GM21723 (cell line): ENCODE data around the gene KRTAP10-4.

Source experiments
- ATAC-seq: cut with Tn5 transposase; IDR thresholded peaks from one replicate; pipeline ENCODE4 v1.9.1; 2021; ENCODE audit warnings: mild to moderate bottlenecking, moderate library complexity; ENCODE audit not compliant: unreplicated experiment

Gene KRTAP10-4

GRCh38 chr21:44612669-44613229, 39.2 kb downstream of the KRTAP10-4 start:
- no peak for ATAC-seq

DNA sequence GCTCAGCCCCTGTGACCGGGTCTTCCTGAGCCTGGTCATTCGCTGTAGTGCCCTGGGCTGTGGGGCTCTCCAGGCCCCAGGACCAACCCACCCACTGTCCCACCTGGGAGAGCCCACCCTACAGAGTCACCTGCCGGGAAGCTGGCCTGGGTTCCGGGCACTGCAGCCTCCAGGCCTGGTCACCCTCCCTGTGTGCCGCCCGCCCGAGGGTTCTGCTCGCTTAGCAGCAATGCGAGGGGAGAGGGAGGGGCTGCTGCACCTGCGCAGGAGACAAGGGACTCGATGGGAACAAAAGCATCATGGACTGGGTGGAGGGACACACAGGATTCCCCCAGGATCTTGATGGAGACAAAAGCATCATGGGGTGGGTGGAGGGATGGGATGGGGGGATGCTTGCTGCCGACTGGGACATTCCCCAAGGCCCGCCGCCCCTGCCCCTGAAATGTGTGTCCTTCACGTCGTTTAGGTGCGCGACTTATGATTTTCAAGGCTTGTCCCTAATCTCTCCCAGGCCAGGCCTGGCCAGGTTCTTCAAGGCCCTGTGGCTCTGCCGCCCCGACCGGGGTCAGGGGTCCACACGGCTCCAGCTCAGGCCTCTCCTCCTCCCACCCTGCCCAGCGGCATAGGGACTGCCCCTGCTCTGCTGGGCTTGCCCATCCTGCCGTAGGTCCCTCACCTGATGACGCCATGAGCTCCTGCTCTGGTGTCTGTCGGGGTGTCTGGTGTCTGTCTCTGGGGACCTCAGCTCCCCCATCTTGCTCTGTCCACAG, 40.0 kb downstream of the KRTAP10-4 start:
- ATAC-seq, result no peak

DNA sequence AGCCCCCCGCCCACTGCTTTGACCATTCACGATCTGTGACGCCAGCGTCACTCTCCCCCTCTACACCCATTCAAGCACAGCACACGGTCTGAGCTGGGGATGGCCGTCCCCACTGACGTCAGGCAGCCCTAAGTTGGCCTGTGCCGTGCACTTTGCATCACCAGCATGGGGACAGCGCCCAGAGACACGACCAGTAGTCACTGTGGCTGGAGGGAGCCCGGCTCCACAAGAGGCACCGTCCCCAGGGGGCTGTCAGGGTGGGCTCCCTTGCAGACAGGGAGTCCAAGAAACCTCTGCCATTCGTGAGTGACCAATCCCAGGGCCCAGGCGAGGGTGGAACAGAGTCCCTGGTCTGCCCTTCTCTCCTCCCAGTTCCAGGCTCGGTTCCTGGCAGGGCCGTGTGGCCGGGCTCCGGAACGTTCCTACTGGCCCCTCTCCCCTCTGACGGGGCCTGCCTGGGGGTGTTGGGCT, 40.7 kb downstream of the KRTAP10-4 start:
- no peak for ATAC-seq

DNA sequence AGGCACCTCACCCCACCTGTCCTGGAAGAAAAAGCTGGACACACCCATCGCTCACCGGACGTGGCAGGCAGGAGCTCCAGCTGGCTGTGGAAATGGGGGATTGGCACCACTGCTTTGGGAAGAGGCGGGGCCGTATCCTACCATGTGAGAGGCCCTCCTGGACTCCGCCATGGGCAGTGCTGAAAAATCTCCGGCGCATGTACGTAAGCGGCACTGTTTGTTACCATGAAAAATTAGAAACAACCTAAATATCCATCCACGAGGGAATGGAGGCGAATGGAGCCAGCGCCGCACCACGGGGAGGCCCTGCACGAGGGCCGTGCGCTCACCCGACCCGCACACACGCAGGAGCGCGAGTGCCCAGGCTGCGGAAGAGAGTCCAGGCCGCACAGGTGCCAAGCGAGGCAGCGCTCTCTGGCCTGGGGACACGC, 41.4 kb downstream of the KRTAP10-4 start:
- ATAC-seq, result no peak

DNA sequence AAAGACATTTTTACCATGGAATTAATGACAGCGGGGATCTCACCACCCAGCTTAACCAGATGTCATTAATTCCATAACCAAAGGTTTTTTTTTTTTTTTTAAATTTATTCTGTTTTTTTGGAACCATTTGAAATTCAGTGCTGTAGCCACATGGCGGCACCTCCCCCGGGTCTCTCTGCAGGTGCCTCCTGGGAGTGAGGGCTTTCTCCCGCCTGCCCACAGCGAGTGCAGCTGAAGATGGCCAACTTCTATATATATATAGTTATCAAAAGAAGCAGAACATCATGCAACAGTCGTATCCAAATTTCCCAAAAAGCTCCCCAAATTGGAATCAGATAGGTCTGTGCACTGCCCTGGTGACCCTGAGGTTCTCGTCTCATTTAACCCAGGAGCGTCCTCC, 41.9 kb downstream of the KRTAP10-4 start:
- ATAC-seq, result no peak

GRCh38 chr21:44615911-44616590, 42.5 kb downstream of the KRTAP10-4 start:
- ATAC-seq, result no peak

DNA sequence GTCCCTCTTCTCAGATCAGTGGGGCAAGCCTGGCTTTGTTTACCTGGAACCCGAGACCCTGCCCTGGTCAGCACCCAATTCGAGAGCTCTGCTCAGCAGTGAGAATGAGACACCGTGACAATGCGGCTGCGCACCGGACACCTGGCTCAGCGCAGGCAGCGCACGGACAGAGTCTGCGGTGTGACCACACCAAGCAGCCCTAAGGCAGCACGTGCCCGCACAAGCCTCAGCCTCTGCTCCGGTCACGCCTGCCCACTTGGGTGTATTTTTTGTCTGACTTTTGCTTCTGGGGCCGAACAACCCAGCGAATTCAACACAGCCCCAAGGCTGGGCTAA, 43.0 kb downstream of the KRTAP10-4 start:
- ATAC-seq, result no peak

GRCh38 chr21:44617071-44617501, 43.6 kb downstream of the KRTAP10-4 start:
- ATAC-seq, result no peak

GRCh38 chr21:44618504-44618903, 45.0 kb downstream of the KRTAP10-4 start:
- ATAC-seq, result no peak

- ATAC-seq, result no peak
These were observed 45.4 kb downstream of the KRTAP10-4 start for GRCh38 chr21:44618909-44619308.

DNA sequence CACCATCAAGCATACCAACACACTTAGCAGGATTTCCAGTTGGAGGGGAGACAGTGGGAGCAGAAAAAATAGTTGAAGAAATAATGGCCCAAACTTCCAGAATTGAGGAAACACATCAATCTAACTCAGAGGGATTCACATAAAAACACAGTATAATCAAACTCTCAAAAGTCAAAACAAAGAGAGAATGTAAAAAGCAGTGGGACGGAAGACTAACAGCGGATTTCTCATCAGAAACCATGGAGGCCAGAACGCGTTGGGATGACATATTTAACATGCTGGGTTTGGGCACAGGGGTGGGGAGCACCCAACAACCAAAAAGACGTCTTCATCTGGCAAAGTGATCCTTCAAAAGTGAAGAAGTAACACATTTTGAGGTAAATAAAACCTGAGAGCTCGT, 46.4 kb downstream of the KRTAP10-4 start:
- ATAC-seq, result no peak

DNA sequence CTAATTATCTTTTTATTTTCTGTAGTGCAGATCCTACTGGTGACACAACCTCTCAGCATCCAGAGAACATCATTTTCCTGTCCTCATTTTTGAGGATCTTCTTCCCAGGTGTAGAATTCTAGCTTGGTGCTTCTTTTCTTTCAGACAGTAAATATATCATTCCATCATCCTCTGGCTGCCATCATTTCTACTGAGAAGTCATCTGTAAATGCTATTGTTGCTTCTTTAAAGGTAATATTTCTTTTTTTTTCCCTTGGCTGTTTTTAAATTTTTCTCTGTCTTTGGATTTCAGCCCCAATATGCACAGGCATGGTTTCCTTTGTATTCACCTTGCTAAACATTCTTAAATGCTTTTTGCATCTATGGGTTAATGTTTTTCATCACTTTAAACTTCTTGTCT, 50.0 kb downstream of the KRTAP10-4 start:
- no peak for ATAC-seq
